Measurements from ENCODE around the gene CHD9.

DNA sequence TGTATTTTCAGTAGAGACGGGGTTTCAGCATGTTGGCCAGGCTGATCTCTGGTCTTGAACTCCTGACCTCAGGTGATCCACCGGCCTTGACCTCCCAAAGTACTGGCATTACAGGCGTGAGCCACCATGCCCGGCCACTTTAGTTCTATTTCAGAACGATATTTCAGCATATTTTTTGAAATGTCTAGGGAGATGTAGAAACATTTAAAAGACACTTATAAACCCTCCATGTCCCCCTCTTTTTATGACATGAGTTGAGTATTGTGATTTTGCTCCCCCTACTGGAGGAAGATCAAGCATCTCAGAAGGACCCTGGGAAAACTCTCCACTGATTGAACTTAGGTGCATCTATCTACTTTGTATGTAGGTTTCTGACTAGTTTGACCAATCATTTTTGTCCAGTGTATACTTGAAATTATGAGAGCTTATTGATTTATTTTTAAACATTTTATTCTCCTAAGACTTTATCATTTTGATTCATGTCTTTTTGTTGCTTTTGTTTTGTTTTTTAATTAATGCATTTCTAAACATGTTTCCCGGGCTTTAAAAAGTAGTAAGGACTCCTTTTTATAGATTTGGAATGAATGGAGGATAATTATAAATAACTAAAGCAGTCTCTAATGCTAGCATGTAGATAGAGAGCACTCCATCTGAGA is 105.1 kb downstream of the CHD9 start:
- TF ChIP-seq YY1 (tag by site-specific recombination; IDR thresholded peaks at IDR 0.05) (no peak), ZNF311 (tag by site-specific recombination; IDR thresholded peaks at IDR 0.05; ENCODE audit: borderline replicate concordance) (no peak), KLF10 (tag by site-specific recombination; IDR thresholded peaks at IDR 0.05) (no peak), WT1 (tag by site-specific recombination; IDR thresholded peaks at IDR 0.05) (no peak), ZNF701 (tag by site-specific recombination; IDR thresholded peaks at IDR 0.05) (no peak)
- TF ChIP-seq, protein P1, sequence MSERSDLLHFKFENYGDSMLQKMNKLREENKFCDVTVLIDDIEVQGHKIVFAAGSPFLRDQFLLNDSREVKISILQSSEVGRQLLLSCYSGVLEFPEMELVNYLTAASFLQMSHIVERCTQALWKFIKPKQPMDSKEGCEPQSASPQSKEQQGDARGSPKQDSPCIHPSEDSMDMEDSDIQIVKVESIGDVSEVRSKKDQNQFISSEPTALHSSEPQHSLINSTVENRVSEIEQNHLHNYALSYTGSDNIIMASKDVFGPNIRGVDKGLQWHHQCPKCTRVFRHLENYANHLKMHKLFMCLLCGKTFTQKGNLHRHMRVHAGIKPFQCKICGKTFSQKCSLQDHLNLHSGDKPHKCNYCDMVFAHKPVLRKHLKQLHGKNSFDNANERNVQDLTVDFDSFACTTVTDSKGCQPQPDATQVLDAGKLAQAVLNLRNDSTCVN (tag by site-specific recombination; optimal IDR thresholded peaks at IDR 0.05): no peak
- TF ChIP-seq, protein P2, sequence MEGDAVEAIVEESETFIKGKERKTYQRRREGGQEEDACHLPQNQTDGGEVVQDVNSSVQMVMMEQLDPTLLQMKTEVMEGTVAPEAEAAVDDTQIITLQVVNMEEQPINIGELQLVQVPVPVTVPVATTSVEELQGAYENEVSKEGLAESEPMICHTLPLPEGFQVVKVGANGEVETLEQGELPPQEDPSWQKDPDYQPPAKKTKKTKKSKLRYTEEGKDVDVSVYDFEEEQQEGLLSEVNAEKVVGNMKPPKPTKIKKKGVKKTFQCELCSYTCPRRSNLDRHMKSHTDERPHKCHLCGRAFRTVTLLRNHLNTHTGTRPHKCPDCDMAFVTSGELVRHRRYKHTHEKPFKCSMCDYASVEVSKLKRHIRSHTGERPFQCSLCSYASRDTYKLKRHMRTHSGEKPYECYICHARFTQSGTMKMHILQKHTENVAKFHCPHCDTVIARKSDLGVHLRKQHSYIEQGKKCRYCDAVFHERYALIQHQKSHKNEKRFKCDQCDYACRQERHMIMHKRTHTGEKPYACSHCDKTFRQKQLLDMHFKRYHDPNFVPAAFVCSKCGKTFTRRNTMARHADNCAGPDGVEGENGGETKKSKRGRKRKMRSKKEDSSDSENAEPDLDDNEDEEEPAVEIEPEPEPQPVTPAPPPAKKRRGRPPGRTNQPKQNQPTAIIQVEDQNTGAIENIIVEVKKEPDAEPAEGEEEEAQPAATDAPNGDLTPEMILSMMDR (tag by site-specific recombination; IDR thresholded peaks at IDR 0.05): no peak

Data from HEK293 (cell line).